Mesodermal cell (in vitro differentiated cells): ENCODE data around the gene GIMAP1.

Experiments used
- H3K27ac ChIP-seq: 2 replicates; pipeline ENCODE4 v1.7.0; 2013; ENCODE audit warnings: mild to moderate bottlenecking, low read depth, low read length, moderate library complexity; ENCODE audit not compliant: severe bottlenecking
- H3K36me3 ChIP-seq: 2 replicates; pipeline ENCODE4 v1.7.1; 2013; ENCODE audit warnings: mild to moderate bottlenecking, low read length, moderate library complexity; ENCODE audit not compliant: control insufficient read depth, insufficient read depth
- H3K4me1 ChIP-seq: one replicate; pipeline ENCODE4 v1.7.1; 2013; ENCODE audit warnings: mild to moderate bottlenecking, low read length; ENCODE audit not compliant: insufficient read depth, control insufficient read depth, poor library complexity, severe bottlenecking
- H3K4me3 ChIP-seq: 2 replicates; pipeline ENCODE4 v1.7.0; 2013; ENCODE audit warnings: low read length, control low read depth, mild to moderate bottlenecking; ENCODE audit not compliant: insufficient read depth, poor library complexity, severe bottlenecking; ENCODE audit errors: extremely low read depth
- H3K9me3 ChIP-seq: 2 replicates; pipeline ENCODE4 v1.7.1; 2013; ENCODE audit warnings: mild to moderate bottlenecking, low read length, moderate library complexity; ENCODE audit not compliant: control insufficient read depth
- WGBS, 2 experiments: methylation state at CpG; one replicate each; pipeline ENCODE4 v1.1.5; 2013; ENCODE audit warnings: missing lambda C conversion rate in 2 of 2; ENCODE audit not compliant: insufficient coverage in 2 of 2; 5-methylcytosine and 5-hydroxymethylcytosine counted together

Gene GIMAP1

GRCh38 chr7:150745876-150746275, 29.5 kb downstream of the GIMAP1 start:
- Histone ChIP-seq H3K9me3 (no peaks in the 10 kb centered on the region), H3K4me3 (no peak overlapping the region), H3K27ac (no peak overlapping the region), H3K36me3 (no peaks in the 10 kb centered on the region), H3K4me1 (no peaks in the 10 kb centered on the region)
- 58 to 81% methylated on average over 2 to 3 of the region's 3 CpGs for WGBS, 2 experiments

GRCh38 chr7:150746921-150747320, 30.5 kb downstream of the GIMAP1 start:
- no peak overlapping the region for H3K4me3 ChIP-seq
- no peaks in the 10 kb centered on the region for H3K9me3 ChIP-seq
- no peaks in the 10 kb centered on the region for H3K36me3 ChIP-seq
- 75 to 83% methylated on average over 6 of the region's 6 CpGs for whole genome bisulfite sequencing, 2 experiments
- no peaks in the 10 kb centered on the region for H3K4me1 ChIP-seq
- no peak overlapping the region for H3K27ac ChIP-seq

- no peaks in the 10 kb centered on the region for H3K36me3 ChIP-seq
- H3K4me1 ChIP-seq = no peaks in the 10 kb centered on the region
- no peaks in the 10 kb centered on the region for H3K9me3 ChIP-seq
- no peak overlapping the region for H3K4me3 ChIP-seq
- no peak overlapping the region for H3K27ac ChIP-seq
- 39% methylated on average over 2 of the region's 4 CpGs; no CpG with 5 or more reads in 1 of the 2 experiments for WGBS, 2 experiments
These were observed 32.0 kb downstream of the GIMAP1 start for GRCh38 chr7:150748376-150748775.

DNA sequence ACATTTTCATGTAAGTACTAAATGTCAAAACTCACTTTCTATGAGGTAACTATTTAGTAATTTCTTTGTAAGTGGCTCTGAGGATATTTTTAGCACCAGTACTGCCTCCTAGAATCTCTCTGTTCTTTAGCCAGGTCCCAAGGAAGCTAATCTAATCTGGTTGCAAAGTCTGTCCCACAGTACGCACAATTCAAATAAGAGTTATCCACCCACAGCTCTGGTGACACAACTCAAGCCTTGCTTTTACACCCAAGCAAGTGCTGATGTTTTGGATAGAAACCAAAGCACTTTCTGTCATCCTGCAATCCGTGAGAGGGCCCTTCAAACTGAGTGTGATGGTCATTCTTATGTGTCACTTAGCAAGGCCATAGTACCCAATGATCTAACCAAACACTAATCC, 35.3 kb downstream of the GIMAP1 start:
- Histone ChIP-seq H3K9me3 (no peaks in the 10 kb centered on the region), H3K4me1 (no peaks in the 10 kb centered on the region), H3K36me3 (no peaks in the 10 kb centered on the region), H3K27ac (no peak overlapping the region), H3K4me3 (no peak overlapping the region)
- WGBS, 2 experiments = no CpG with 5 or more reads among the region's 2 CpGs

DNA sequence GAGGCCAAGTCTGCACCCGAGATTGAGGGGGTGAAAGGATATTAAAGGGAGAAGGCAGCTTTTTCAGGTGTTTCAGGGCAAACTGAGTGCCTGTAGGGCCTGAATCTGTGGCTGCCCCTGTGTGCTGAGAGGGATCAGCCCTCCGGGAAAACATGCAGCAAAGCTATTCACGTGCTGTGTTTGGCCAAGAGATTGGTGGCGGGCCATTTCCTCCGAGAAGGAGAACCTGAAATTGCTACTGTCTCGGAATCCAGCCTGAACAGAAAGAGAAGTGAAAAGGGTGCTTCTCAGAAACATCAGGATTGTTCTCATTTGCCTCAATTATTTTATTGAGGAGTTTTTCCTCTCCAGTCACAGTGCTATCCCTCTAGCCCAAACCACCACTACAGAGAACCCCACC, 36.8 kb downstream of the GIMAP1 start:
- Histone ChIP-seq H3K36me3 (no peaks in the 10 kb centered on the region), H3K9me3 (no peaks in the 10 kb centered on the region), H3K4me3 (no peak overlapping the region), H3K27ac (no peak overlapping the region), H3K4me1 (no peaks in the 10 kb centered on the region)
- WGBS, 2 experiments = 75 to 85% methylated on average over 4 to 5 of the region's 6 CpGs

DNA sequence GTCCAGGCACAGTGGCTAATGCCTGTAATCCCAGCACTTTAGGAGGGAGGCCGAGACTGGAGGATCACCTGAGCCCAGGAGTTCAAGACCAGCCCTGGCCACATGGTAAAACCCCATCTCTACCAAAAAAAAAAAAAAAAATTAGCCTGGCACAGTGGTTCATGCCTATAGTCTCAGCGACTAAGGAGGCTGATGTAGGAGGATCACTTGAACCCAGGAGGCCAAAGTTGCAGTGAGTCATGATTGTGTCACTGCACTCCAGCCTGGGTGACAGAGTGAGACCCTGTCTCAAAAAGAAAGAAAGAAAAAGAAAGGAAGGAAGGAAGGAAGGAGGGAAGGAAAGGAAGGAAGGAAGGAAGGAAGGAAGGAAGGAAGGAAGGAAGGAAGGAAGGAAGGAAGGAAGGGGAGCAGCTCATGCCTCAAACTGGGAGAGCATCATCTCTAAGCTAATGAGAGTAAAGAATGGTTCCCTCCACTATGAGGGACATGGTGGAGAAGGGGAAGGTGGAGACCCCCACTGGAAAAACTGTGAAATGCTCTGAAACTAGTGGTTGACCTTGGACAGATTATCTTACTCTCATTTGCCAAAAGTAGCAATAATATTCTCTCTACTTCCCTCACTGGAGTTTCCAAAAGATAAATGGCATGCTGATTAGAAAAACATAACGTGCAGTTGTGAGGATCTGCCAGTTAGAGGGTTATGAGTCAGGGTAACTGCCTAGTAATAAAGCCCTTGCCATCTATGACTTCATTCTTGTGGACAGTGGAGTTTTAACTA, 37.6 kb downstream of the GIMAP1 start:
- 35 to 75% methylated on average over 1 to 3 of the region's 3 CpGs for WGBS, 2 experiments
- H3K27ac ChIP-seq = no peak overlapping the region
- H3K4me3 ChIP-seq = no peak overlapping the region
- H3K4me1 ChIP-seq = no peaks in the 10 kb centered on the region
- H3K36me3 ChIP-seq = no peaks in the 10 kb centered on the region
- H3K9me3 ChIP-seq = no peaks in the 10 kb centered on the region

DNA sequence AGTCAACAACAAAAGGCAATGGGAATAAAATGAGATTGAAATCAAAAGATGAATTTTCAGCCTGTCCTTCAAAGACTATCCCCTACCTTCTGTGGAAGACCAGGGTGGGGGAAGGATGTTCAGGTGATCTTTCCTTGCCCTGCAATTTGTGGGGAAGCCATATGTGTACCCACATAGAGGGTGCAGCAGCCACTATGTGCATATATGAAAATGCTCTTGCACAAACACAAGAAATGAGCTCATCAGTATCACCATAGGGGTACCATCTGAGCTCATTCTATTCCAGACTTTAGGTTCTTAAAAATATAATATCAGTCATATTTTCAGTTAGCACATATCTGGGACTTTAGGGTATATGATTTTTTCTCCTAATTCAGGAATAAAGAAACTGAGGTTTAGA, 38.5 kb downstream of the GIMAP1 start:
- Histone ChIP-seq H3K27ac (no peak overlapping the region), H3K9me3 (no peaks in the 10 kb centered on the region), H3K36me3 (no peaks in the 10 kb centered on the region), H3K4me1 (no peaks in the 10 kb centered on the region), H3K4me3 (no peak overlapping the region)

GRCh38 chr7:150755473-150756099, 39.2 kb downstream of the GIMAP1 start:
- H3K36me3 ChIP-seq = no peaks in the 10 kb centered on the region
- WGBS, 2 experiments = 71 to 89% methylated on average over 1 of the region's 4 CpGs
- no peaks in the 10 kb centered on the region for H3K4me1 ChIP-seq
- H3K9me3 ChIP-seq = no peaks in the 10 kb centered on the region
- H3K4me3 ChIP-seq = no peak overlapping the region
- H3K27ac ChIP-seq = no peak overlapping the region

DNA sequence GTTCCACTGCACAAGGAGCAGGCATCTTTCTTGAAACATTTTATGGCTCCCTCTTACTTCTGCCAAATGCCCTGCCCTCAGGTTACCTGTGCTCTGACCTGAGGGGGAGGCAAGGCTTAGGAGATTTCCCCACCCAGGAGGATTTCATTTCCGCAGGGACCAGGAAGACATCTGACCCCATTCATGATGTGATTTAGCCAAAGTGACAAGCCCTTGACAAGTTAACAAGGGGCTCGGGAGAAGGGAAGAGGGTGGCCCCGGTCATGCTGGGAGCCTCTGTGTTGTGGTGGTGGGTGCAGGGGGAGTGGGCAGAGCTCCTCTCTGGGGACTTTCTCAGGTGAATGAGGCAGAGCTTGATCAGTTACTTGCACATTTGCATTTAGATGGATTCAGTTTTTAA, 39.8 kb downstream of the GIMAP1 start:
- Histone ChIP-seq H3K4me1 (no peaks in the 10 kb centered on the region), H3K4me3 (no peak overlapping the region), H3K27ac (no peak overlapping the region), H3K9me3 (no peaks in the 10 kb centered on the region), H3K36me3 (no peaks in the 10 kb centered on the region)
- WGBS, 2 experiments = 46 to 70% methylated on average over 2 to 3 of the region's 3 CpGs

DNA sequence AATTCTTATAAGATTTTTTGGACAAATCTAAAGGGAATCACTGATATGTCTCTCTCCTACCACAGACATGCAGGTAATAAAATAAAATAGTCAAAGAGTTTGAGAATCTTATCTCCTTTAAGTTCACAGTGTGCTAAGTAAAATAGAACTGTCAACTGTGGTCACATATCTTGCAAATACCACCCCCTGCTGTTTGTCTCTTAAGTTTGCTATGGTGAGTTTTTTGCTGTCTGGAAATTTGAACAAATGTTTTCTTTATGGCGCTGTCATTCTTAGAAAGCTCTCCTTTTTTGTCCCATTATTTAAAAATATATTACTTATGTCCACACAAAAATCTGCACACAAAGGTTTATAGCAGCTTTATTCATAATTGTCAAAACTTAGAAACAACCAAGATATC, 40.4 kb downstream of the GIMAP1 start:
- Histone ChIP-seq H3K4me1 (no peaks in the 10 kb centered on the region), H3K4me3 (no peak overlapping the region), H3K9me3 (no peaks in the 10 kb centered on the region), H3K27ac (no peak overlapping the region), H3K36me3 (no peaks in the 10 kb centered on the region)
- no CpG with 5 or more reads among the region's 1 CpG for WGBS, 2 experiments

DNA sequence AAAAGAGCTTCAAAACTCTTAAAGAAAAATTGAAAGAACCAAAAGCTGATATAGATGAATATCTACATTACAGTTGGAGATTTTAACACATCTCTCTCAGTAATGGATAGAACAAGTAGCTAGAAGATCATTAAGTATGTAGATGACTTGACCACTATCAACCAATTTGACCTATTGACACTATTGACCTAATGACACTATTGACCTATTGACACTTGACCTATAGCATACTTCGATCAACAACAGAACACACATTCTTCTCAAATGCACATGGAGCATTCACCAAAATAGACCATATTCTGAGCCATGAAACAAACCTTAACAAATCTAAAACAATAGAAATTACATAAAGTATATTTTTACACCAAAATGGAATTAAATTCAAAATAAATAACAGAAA, 43.1 kb downstream of the GIMAP1 start:
- Histone ChIP-seq H3K36me3 (no peaks in the 10 kb centered on the region), H3K4me3 (no peak overlapping the region), H3K4me1 (no peaks in the 10 kb centered on the region), H3K27ac (no peak overlapping the region), H3K9me3 (no peaks in the 10 kb centered on the region)
- WGBS, 2 experiments = 100% methylated on average over 1 of the region's 1 CpG
